ENCODE results near the gene SCARF2. TPM values are rescaled to one million over a fixed set of nuclear protein-coding genes. Genes with fewer than 3 reads are reported as not detected.

SCARF2 gene
- polyA plus RNA-seq, 3 donors = 0.12 to 0.51 TPM; not detected in 1

- no peaks in the 10 kb centered on the region for H3K27me3 Mint-ChIP-seq (ENCODE audit: low read depth in 3 of 3)
- H3K9me3 Mint-ChIP-seq = no peaks in the 10 kb centered on the region
- peak overlapping the region in 1 of 7 donors; percentile 0 for H3K27ac Mint-ChIP-seq
- H3K4me3 Mint-ChIP-seq = no peak overlapping the region
- 88% methylated on average over 4 of the region's 6 CpGs for WGBS (ENCODE audit: insufficient coverage)
- peaks cover 16% of the 10 kb centered on the region for H3K4me1 Mint-ChIP-seq
- H3K27ac ChIP-seq (ENCODE audit: low read depth in 1 of 2, low read length in 2 of 2) = no peak overlapping the region
- H3K36me3 ChIP-seq (replicated peaks in 1 of 2; ENCODE audit: control insufficient read depth in 1 of 2, insufficient read depth in 2 of 2, low read length in 2 of 2) = peaks cover 24 to 43% of the 10 kb centered on the region in 2 donors
- peaks cover 46 to 67% of the 10 kb centered on the region in 2 donors for H3K36me3 Mint-ChIP-seq
- H3K4me3 ChIP-seq (replicated peaks in 1 of 3; ENCODE audit: low read depth in 2 of 3, low read length in 3 of 3) = no peak overlapping the region
- DNase-seq = no peak
- no peaks in the 10 kb centered on the region for H3K27me3 ChIP-seq (ENCODE audit: control insufficient read depth in 2 of 2, insufficient read depth in 2 of 2, low read length in 2 of 2)
- H3K9ac ChIP-seq (ENCODE audit: insufficient read depth, low read length, poor library complexity, severe bottlenecking) = no peak overlapping the region
- no peak for TF ChIP-seq CTCF (IDR thresholded peaks at IDR 0.05)
- no peak overlapping the region for H2AFZ ChIP-seq (ENCODE audit: insufficient read depth, low read depth, low read length, poor library complexity, severe bottlenecking)
- H3K4me1 ChIP-seq (ENCODE audit: control insufficient read depth in 1 of 2, insufficient read depth in 2 of 2, low read length in 2 of 2) = peaks cover 10 to 24% of the 10 kb centered on the region in 2 donors
- H4K20me1 ChIP-seq (ENCODE audit: insufficient read depth, low read length) = no peaks in the 10 kb centered on the region
- H3K4me2 ChIP-seq (replicated peaks; ENCODE audit: extremely low read depth, low read length, poor library complexity, severe bottlenecking) = no peak overlapping the region
- H3K79me2 ChIP-seq (ENCODE audit: insufficient read depth, low read length) = no peaks in the 10 kb centered on the region
- H3K9me3 ChIP-seq (replicated peaks in 1 of 2; ENCODE audit: control insufficient read depth in 1 of 2, insufficient read depth in 1 of 2, low read length in 2 of 2) = no peaks in the 10 kb centered on the region
- intact Hi-C loops (cut with micrococcal nuclease) = no loop called here
These were observed 31.7 kb upstream of the SCARF2 start for GRCh38 chr22:20469110-20469868.

- no peaks in the 10 kb centered on the region for H3K27me3 ChIP-seq (ENCODE audit: control insufficient read depth in 2 of 2, insufficient read depth in 2 of 2, low read length in 2 of 2)
- H3K4me2 ChIP-seq (replicated peaks; ENCODE audit: extremely low read depth, low read length, poor library complexity, severe bottlenecking) = no peak overlapping the region
- no peak overlapping the region for H3K4me3 ChIP-seq (replicated peaks in 1 of 3; ENCODE audit: low read depth in 2 of 3, low read length in 3 of 3)
- H3K79me2 ChIP-seq (ENCODE audit: insufficient read depth, low read length) = no peaks in the 10 kb centered on the region
- peaks cover 34% of the 10 kb centered on the region for H3K4me1 Mint-ChIP-seq
- H3K27me3 Mint-ChIP-seq (ENCODE audit: low read depth in 3 of 3) = peaks cover 0 to 2% (median 1%) of the 10 kb centered on the region in 3 donors
- no peaks in the 10 kb centered on the region for H4K20me1 ChIP-seq (ENCODE audit: insufficient read depth, low read length)
- intact Hi-C loops (cut with micrococcal nuclease) = no loop called here
- TF ChIP-seq CTCF (IDR thresholded peaks at IDR 0.05) = no peak
- H3K27ac Mint-ChIP-seq = peak overlapping the region in 5 of 7 donors; percentile 9 to 78 (median 54)
- no peak overlapping the region for H3K4me3 Mint-ChIP-seq
- no peak overlapping the region for H3K9ac ChIP-seq (ENCODE audit: insufficient read depth, low read length, poor library complexity, severe bottlenecking)
- H3K36me3 Mint-ChIP-seq = peaks cover 46 to 61% of the 10 kb centered on the region in 2 donors
- 96% methylated on average over 3 of the region's 3 CpGs for WGBS (ENCODE audit: insufficient coverage)
- DNase-seq = no peak
- H3K36me3 ChIP-seq (replicated peaks in 1 of 2; ENCODE audit: control insufficient read depth in 1 of 2, insufficient read depth in 2 of 2, low read length in 2 of 2) = peaks cover 25 to 43% of the 10 kb centered on the region in 2 donors
- H3K4me1 ChIP-seq (ENCODE audit: control insufficient read depth in 1 of 2, insufficient read depth in 2 of 2, low read length in 2 of 2) = peaks cover 24 to 43% of the 10 kb centered on the region in 2 donors
- H3K9me3 Mint-ChIP-seq = no peaks in the 10 kb centered on the region
- no peak overlapping the region for H3K27ac ChIP-seq (ENCODE audit: low read depth in 1 of 2, low read length in 2 of 2)
- no peaks in the 10 kb centered on the region for H3K9me3 ChIP-seq (replicated peaks in 1 of 2; ENCODE audit: control insufficient read depth in 1 of 2, insufficient read depth in 1 of 2, low read length in 2 of 2)
- no peak overlapping the region for H2AFZ ChIP-seq (ENCODE audit: insufficient read depth, low read depth, low read length, poor library complexity, severe bottlenecking)
These were observed 29.2 kb upstream of the SCARF2 start for GRCh38 chr22:20466659-20467379.
